Liver (tissue), 9 donors: ENCODE measurements around the gene DPF3. TPM values are rescaled to one million over a fixed set of nuclear protein-coding genes. Genes with fewer than 3 reads are reported as not detected.

Source experiments
- DNase-seq: peaks from one replicate; pipeline ENCODE4 v3.0.0-alpha.2; 2017; ENCODE audit warnings: low spot score
- H3K27ac ChIP-seq, 2 donors: one replicate each; pipeline ENCODE4 v1.7.0; 2013; ENCODE audit warnings: inconsistent platforms in 2 of 2, low read length in 2 of 2, control low read depth in 1 of 2, low read depth in 1 of 2, mild to moderate bottlenecking in 1 of 2
- H3K27me3 ChIP-seq, 4 donors: one replicate each; pipeline versions ENCODE4 v1.6.1 to v1.7.0; 2013; ENCODE audit warnings: low read length in 3 of 4, inconsistent platforms in 1 of 4, mild to moderate bottlenecking in 1 of 4, moderate library complexity in 1 of 4; ENCODE audit not compliant: control insufficient read depth in 4 of 4, insufficient read depth in 4 of 4
- H3K36me3 ChIP-seq, 4 donors: one replicate each; pipeline versions ENCODE4 v1.6.1 to v1.7.0; 2013; ENCODE audit warnings: low read length in 3 of 4, mild to moderate bottlenecking in 3 of 4, low read depth in 1 of 4, moderate library complexity in 1 of 4; ENCODE audit not compliant: control insufficient read depth in 4 of 4, insufficient read depth in 3 of 4
- H3K4me1 ChIP-seq, 4 donors: one replicate each; pipeline versions ENCODE4 v1.6.1 to v1.7.0; 2013; ENCODE audit warnings: low read length in 3 of 4, mild to moderate bottlenecking in 3 of 4, moderate library complexity in 1 of 4; ENCODE audit not compliant: control insufficient read depth in 4 of 4, insufficient read depth in 4 of 4
- H3K4me3 ChIP-seq, 3 donors: one replicate each; pipeline versions ENCODE4 v1.6.1 to v1.7.0; 2013; ENCODE audit warnings: low read length in 3 of 3, control low read depth in 1 of 3, low read depth in 1 of 3, mild to moderate bottlenecking in 1 of 3
- H3K9ac ChIP-seq, 2 donors: one replicate each; pipeline ENCODE4 v1.7.0; 2013; ENCODE audit warnings: low read length in 2 of 2, mild to moderate bottlenecking in 2 of 2, moderate library complexity in 2 of 2, control low read depth in 1 of 2, low read depth in 1 of 2
- H3K9me3 ChIP-seq, 4 donors: one replicate each; pipeline versions ENCODE4 v1.6.1 to v1.7.0; 2013; ENCODE audit warnings: low read length in 3 of 4; ENCODE audit not compliant: control insufficient read depth in 4 of 4
- ATF3 ChIP-seq: IDR thresholded peaks from 2 replicates; pipeline ENCODE4 v1.6.1; 2016; ENCODE audit warnings: antibody characterized with exemption
- EGR1 ChIP-seq, 2 donors: IDR thresholded peaks; 2 replicates each; pipeline ENCODE4 v1.6.1; 2016 to 2018; ENCODE audit warnings: antibody characterized with exemption in 2 of 2, low read depth in 2 of 2
- FOXA1 ChIP-seq: IDR thresholded peaks from 2 replicates; pipeline ENCODE4 v1.6.1; 2016; ENCODE audit warnings: antibody characterized with exemption
- GABPA ChIP-seq, 2 donors: IDR thresholded peaks in 1 of 2; conservative IDR thresholded peaks in 1 of 2; 2 replicates each; pipeline ENCODE4 v1.6.1; 2016; ENCODE audit warnings: antibody characterized with exemption in 2 of 2, mild to moderate bottlenecking in 1 of 2, moderate library complexity in 1 of 2
- HNF4A ChIP-seq, 2 donors: conservative IDR thresholded peaks; 2 replicates each; pipeline ENCODE4 v1.6.1; 2016; ENCODE audit warnings: antibody characterized with exemption in 2 of 2, mild to moderate bottlenecking in 2 of 2
- HNF4G ChIP-seq: IDR thresholded peaks from 2 replicates; pipeline ENCODE4 v1.6.1; 2016; ENCODE audit warnings: antibody characterized with exemption
- JUND ChIP-seq, 2 donors: IDR thresholded peaks; 2 replicates each; pipeline ENCODE4 v1.6.1; 2016; ENCODE audit warnings: antibody characterized with exemption in 2 of 2
- NR2F2 ChIP-seq: IDR thresholded peaks from 2 replicates; pipeline ENCODE4 v1.6.1; 2016; ENCODE audit warnings: antibody characterized with exemption
- RAD21 ChIP-seq, 2 donors: IDR thresholded peaks; 2 replicates each; pipeline ENCODE4 v1.6.1; 2016; ENCODE audit warnings: antibody characterized with exemption in 2 of 2, mild to moderate bottlenecking in 2 of 2
- RXRA ChIP-seq, 2 donors: IDR thresholded peaks; 2 replicates each; pipeline ENCODE4 v1.6.1; 2017 to 2018; ENCODE audit warnings: antibody characterized with exemption in 2 of 2, mild to moderate bottlenecking in 1 of 2
- TAF1 ChIP-seq: conservative IDR thresholded peaks from 2 replicates; pipeline ENCODE4 v1.6.1; 2016; ENCODE audit warnings: antibody characterized with exemption, mild to moderate bottlenecking
- YY1 ChIP-seq: IDR thresholded peaks from 2 replicates; pipeline ENCODE4 v1.6.1; 2016; ENCODE audit warnings: antibody characterized with exemption, mild to moderate bottlenecking
- ZBTB33 ChIP-seq: IDR thresholded peaks from 2 replicates; pipeline ENCODE4 v1.6.1; 2016; ENCODE audit warnings: antibody characterized with exemption
- WGBS: extraction: QIAGEN DNeasy Blood & Tissue Kit; methylation state at CpG from one replicate; pipeline ENCODE4 v1.1.7; 2013; 5-methylcytosine and 5-hydroxymethylcytosine counted together
- polyA plus RNA-seq, 2 donors: library from polyadenylated mRNA; stranded (reverse) in 1 of 2; unstranded in 1 of 2; fragments of 200-250 nt in 1 of 2; fragments of >200 nt in 1 of 2; fragmentation: Nextera tagmentation in 1 of 2; extraction: Ambion mirVana in 1 of 2; gene quantifications; one replicate each; pipeline versions ENCODE4 v1.2.1 to v1.2.3, GENCODE V29; 2013 to 2015
- total RNA-seq, 2 donors: library from RNA; depleted of rRNA; stranded (reverse); fragments of >200 nt; gene quantifications; one replicate each; pipeline ENCODE4 v1.2.3, GENCODE V29; 2014
- TF ChIP-seq, protein P1 (sequence below): IDR thresholded peaks from 2 replicates; pipeline ENCODE4 v1.6.1; 2016; ENCODE audit warnings: antibody characterized with exemption
- TF ChIP-seq, protein P2 (sequence below): fragments of 150-350 bp; IDR thresholded peaks from 2 replicates; pipeline ENCODE4 v1.5.1; 2017; ENCODE audit warnings: improper control_type of control experiment, low read depth, low read length; ENCODE audit not compliant: missing input control
- TF ChIP-seq, protein P3 (sequence below): IDR thresholded peaks from 2 replicates; pipeline ENCODE4 v1.6.1; 2016; ENCODE audit warnings: antibody characterized with exemption, mild to moderate bottlenecking
- donor health status: healthy.
- donor health status: healthy.
- donor health status: healthy.
- donor health status: healthy.
- donor health status: healthy.

Gene DPF3
- total and polyA plus RNA-seq, 4 donors: 1.1 to 23.2 (median 2.5) TPM

- TF ChIP-seq NR2F2 (no peak), RXRA (IDR thresholded peaks at IDR 0.05) (no peak), GABPA (IDR thresholded peaks at IDR 0.05 in 1 of 2, conservative IDR thresholded peaks at IDR 0.05 in 1 of 2) (no peak), EGR1 (IDR thresholded peaks at IDR 0.05; ENCODE audit: low read depth in 2 of 2) (no peak), RAD21 (IDR thresholded peaks at IDR 0.05) (no peak), HNF4G (no peak), HNF4A (conservative IDR thresholded peaks at IDR 0.05) (no peak), TAF1 (no peak), ATF3 (no peak), FOXA1 (no peak), YY1 (no peak)
- TF ChIP-seq, protein P1, sequence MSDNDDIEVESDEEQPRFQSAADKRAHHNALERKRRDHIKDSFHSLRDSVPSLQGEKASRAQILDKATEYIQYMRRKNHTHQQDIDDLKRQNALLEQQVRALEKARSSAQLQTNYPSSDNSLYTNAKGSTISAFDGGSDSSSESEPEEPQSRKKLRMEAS: no peak
- TF ChIP-seq, protein P2, sequence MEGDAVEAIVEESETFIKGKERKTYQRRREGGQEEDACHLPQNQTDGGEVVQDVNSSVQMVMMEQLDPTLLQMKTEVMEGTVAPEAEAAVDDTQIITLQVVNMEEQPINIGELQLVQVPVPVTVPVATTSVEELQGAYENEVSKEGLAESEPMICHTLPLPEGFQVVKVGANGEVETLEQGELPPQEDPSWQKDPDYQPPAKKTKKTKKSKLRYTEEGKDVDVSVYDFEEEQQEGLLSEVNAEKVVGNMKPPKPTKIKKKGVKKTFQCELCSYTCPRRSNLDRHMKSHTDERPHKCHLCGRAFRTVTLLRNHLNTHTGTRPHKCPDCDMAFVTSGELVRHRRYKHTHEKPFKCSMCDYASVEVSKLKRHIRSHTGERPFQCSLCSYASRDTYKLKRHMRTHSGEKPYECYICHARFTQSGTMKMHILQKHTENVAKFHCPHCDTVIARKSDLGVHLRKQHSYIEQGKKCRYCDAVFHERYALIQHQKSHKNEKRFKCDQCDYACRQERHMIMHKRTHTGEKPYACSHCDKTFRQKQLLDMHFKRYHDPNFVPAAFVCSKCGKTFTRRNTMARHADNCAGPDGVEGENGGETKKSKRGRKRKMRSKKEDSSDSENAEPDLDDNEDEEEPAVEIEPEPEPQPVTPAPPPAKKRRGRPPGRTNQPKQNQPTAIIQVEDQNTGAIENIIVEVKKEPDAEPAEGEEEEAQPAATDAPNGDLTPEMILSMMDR: no peak
- TF ChIP-seq, protein P3, sequence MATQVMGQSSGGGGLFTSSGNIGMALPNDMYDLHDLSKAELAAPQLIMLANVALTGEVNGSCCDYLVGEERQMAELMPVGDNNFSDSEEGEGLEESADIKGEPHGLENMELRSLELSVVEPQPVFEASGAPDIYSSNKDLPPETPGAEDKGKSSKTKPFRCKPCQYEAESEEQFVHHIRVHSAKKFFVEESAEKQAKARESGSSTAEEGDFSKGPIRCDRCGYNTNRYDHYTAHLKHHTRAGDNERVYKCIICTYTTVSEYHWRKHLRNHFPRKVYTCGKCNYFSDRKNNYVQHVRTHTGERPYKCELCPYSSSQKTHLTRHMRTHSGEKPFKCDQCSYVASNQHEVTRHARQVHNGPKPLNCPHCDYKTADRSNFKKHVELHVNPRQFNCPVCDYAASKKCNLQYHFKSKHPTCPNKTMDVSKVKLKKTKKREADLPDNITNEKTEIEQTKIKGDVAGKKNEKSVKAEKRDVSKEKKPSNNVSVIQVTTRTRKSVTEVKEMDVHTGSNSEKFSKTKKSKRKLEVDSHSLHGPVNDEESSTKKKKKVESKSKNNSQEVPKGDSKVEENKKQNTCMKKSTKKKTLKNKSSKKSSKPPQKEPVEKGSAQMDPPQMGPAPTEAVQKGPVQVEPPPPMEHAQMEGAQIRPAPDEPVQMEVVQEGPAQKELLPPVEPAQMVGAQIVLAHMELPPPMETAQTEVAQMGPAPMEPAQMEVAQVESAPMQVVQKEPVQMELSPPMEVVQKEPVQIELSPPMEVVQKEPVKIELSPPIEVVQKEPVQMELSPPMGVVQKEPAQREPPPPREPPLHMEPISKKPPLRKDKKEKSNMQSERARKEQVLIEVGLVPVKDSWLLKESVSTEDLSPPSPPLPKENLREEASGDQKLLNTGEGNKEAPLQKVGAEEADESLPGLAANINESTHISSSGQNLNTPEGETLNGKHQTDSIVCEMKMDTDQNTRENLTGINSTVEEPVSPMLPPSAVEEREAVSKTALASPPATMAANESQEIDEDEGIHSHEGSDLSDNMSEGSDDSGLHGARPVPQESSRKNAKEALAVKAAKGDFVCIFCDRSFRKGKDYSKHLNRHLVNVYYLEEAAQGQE: no peak
- no peak for DNase-seq
Observed at GRCh38 chr14:72629534-72629933, 264.4 kb downstream of the DPF3 start.

GRCh38 chr14:72625689-72626088, 268.2 kb downstream of the DPF3 start:
- Histone ChIP-seq H3K9ac (no peak overlapping the region), H3K27me3 (no peaks in the 10 kb centered on the region), H3K9me3 (no peaks in the 10 kb centered on the region), H3K4me1 (no peaks in the 10 kb centered on the region), H3K4me3 (no peak overlapping the region), H3K27ac (no peak overlapping the region), H3K36me3 (no peaks in the 10 kb centered on the region)
- TF ChIP-seq RXRA (IDR thresholded peaks at IDR 0.05) (no peak), GABPA (IDR thresholded peaks at IDR 0.05 in 1 of 2, conservative IDR thresholded peaks at IDR 0.05 in 1 of 2) (no peak), TAF1 (no peak), RAD21 (IDR thresholded peaks at IDR 0.05) (no peak), NR2F2 (no peak), ZBTB33 (no peak), JUND (IDR thresholded peaks at IDR 0.05) (no peak), HNF4G (no peak), EGR1 (IDR thresholded peaks at IDR 0.05; ENCODE audit: low read depth in 2 of 2) (no peak), HNF4A (conservative IDR thresholded peaks at IDR 0.05) (no peak), ATF3 (no peak)
- TF ChIP-seq, protein P3: no peak
- TF ChIP-seq, protein P2: no peak
- TF ChIP-seq, protein P1: no peak
- no peak for DNase-seq
- 94% methylated on average over 2 of the region's 2 CpGs for WGBS

More at GRCh38 chr14:72629534-72629933, 264.4 kb downstream of the DPF3 start:
- Histone ChIP-seq H3K4me1 (no peaks in the 10 kb centered on the region), H3K4me3 (no peak overlapping the region), H3K9ac (no peak overlapping the region), H3K27me3 (no peaks in the 10 kb centered on the region), H3K36me3 (no peaks in the 10 kb centered on the region), H3K27ac (no peak overlapping the region), H3K9me3 (no peaks in the 10 kb centered on the region)
- 97% methylated on average over 2 of the region's 2 CpGs for WGBS
